Retina (tissue), 1 donor: ENCODE results near the gene POU5F2.

Experiments
- DNase-seq: peaks from one replicate; pipeline ENCODE4 v3.0.0-alpha.2; 2016

POU5F2 gene

GRCh38 chr5:93715761-93716160 is 25.6 kb downstream of the POU5F2 start:
- DNase-seq = no peak

- DNase-seq = no peak
These were observed 26.1 kb downstream of the POU5F2 start for GRCh38 chr5:93715327-93715726.

- DNase-seq = no peak
These were observed 33.0 kb downstream of the POU5F2 start for GRCh38 chr5:93708442-93708841.

GRCh38 chr5:93705896-93706295 is 35.5 kb downstream of the POU5F2 start:
- DNase-seq = no peak

- DNase-seq = no peak
These were observed 36.4 kb downstream of the POU5F2 start for GRCh38 chr5:93704996-93705395.

GRCh38 chr5:93691997-93692396 is 49.4 kb downstream of the POU5F2 start:
- no peak for DNase-seq
